A549 (cell line): ENCODE data around the gene GPR15. TPM values are rescaled to one million over a fixed set of nuclear protein-coding genes. Genes with fewer than 3 reads are reported as not detected.

Source experiments
- ATAC-seq, 2 experiments: fragments of 200-7000 bp in 1 of 2; fragments of >200 bp in 1 of 2; cut with Nextera tagmentation in 1 of 2; cut with Tn5 transposase in 1 of 2; 3 replicates each; pipeline versions ENCODE4 v1.8.0 to v1.9.1; 2018 to 2020; ENCODE audit warnings: mild to moderate bottlenecking in 1 of 2, moderate library complexity in 1 of 2
- CTCF ChIA-PET: fragments of 300-600 bp; sonication (Branson Sonifier 250); formaldehyde crosslinking; extraction: SDS; loops from one replicate; lab custom pipeline; 2021; ENCODE audit warnings: antibody characterized with exemption, inconsistent platforms; lab: Yijun Ruan, JAX
- POLR2A ChIA-PET: fragments of 350-600 bp; formaldehyde crosslinking; extraction: SDS; loops from one replicate; lab custom pipeline; 2021; ENCODE audit warnings: antibody characterized with exemption, inconsistent platforms; lab: Yijun Ruan, JAX
- DNase-seq, 2 experiments: peaks; one replicate each; pipeline versions ENCODE4 v3.0.0 to v3.0.0-alpha.2; 2011 to 2016; ENCODE audit warnings: low read depth in 1 of 2, low spot score in 1 of 2
- FAIRE-seq: peaks from 2 replicates; lab custom pipeline; 2011; peaks lifted over from hg19 to GRCh38; lab: Jason Lieb, UNC
- H3K27ac ChIP-seq, 2 experiments: fragments of >200 bp; sonication (Bioruptor Twin); formaldehyde crosslinking; 3 replicates each; pipeline ENCODE4 v1.5.1; 2016 to 2017
- H3K4me1 ChIP-seq: fragments of >200 bp; sonication (Bioruptor Twin); formaldehyde crosslinking; 3 replicates; pipeline ENCODE4 v1.6.1; 2016
- H3K4me2 ChIP-seq: fragments of >200 bp; sonication (Bioruptor Twin); formaldehyde crosslinking; 3 replicates; pipeline ENCODE4 v1.6.1; 2016
- H3K4me3 ChIP-seq: fragments of >200 bp; sonication (Bioruptor Twin); formaldehyde crosslinking; 3 replicates; pipeline ENCODE4 v1.5.1; 2016
- H3K9me3 ChIP-seq: fragments of >200 bp; sonication (Bioruptor Twin); formaldehyde crosslinking; 3 replicates; pipeline ENCODE4 v1.6.1; 2016
- BCL3 ChIP-seq: fragments of >200 bp; sonication (Bioruptor Twin); formaldehyde crosslinking; IDR thresholded peaks from 3 replicates; pipeline ENCODE4 v1.6.1; 2016
- BHLHE40 ChIP-seq: IDR thresholded peaks from 2 replicates; pipeline ENCODE4 v1.6.1; 2012; ENCODE audit warnings: low read depth, low read length, inconsistent platforms
- CBX8 ChIP-seq: fragments of 200-600 bp; sonication (generic); IDR thresholded peaks from 2 replicates; pipeline ENCODE4 v1.6.1; 2016
- CTCF ChIP-seq: fragments of >200 bp; sonication (Bioruptor Twin); formaldehyde crosslinking; IDR thresholded peaks from 3 replicates; pipeline ENCODE4 v1.5.1; 2016
- E2F6 ChIP-seq: IDR thresholded peaks from 2 replicates; pipeline ENCODE4 v1.6.1; 2012; ENCODE audit warnings: low read depth, borderline replicate concordance
- ELK1 ChIP-seq: fragments of 150-350 bp; IDR thresholded peaks from 2 replicates; pipeline ENCODE4 v1.6.1; 2014; ENCODE audit warnings: low read depth, mild to moderate bottlenecking, low read length
- EP300 ChIP-seq, 2 experiments: fragments of >200 bp; sonication (Bioruptor Twin); formaldehyde crosslinking; IDR thresholded peaks; 2 replicates in 1 of 2; 3 replicates in 1 of 2; pipeline ENCODE4 v1.6.1; 2016 to 2017
- GATA3 ChIP-seq: IDR thresholded peaks from 2 replicates; pipeline ENCODE4 v1.6.1; 2012; ENCODE audit warnings: borderline replicate concordance
- HDAC2 ChIP-seq: fragments of 200-600 bp; sonication (generic); IDR thresholded peaks from 2 replicates; pipeline ENCODE4 v1.6.1; 2016
- HMGXB4 ChIP-seq: fragments of 250-450 bp; sonication (Bioruptor Pico); IDR thresholded peaks from 2 replicates; pipeline ENCODE4 v1.5.0; 2021; ENCODE audit warnings: mild to moderate bottlenecking, moderate library complexity, borderline replicate concordance
- HOXB5 ChIP-seq: fragments of 250-450 bp; sonication (Bioruptor Pico); IDR thresholded peaks from 2 replicates; pipeline ENCODE4 v1.5.0; 2020; ENCODE audit warnings: mild to moderate bottlenecking, moderate library complexity
- JUN ChIP-seq, 2 experiments: fragments of >200 bp; sonication (Bioruptor Twin); formaldehyde crosslinking; IDR thresholded peaks; 2 replicates in 1 of 2; 3 replicates in 1 of 2; pipeline ENCODE4 v1.6.1; 2016 to 2017
- JUNB ChIP-seq: fragments of >200 bp; sonication (Bioruptor Twin); formaldehyde crosslinking; IDR thresholded peaks from 2 replicates; pipeline ENCODE4 v1.6.1; 2016
- KDM5A ChIP-seq: fragments of 200-600 bp; sonication (generic); IDR thresholded peaks from 2 replicates; pipeline ENCODE4 v1.6.1; 2016; ENCODE audit warnings: antibody characterized with exemption, mild to moderate bottlenecking
- MYC ChIP-seq: IDR thresholded peaks from 2 replicates; pipeline ENCODE4 v1.6.1; 2012; ENCODE audit warnings: mild to moderate bottlenecking, inconsistent platforms, low read length, improper control_type of control experiment, borderline replicate concordance
- PBX3 ChIP-seq: IDR thresholded peaks from 2 replicates; pipeline ENCODE4 v1.6.1; 2012
- POLR2A ChIP-seq: IDR thresholded peaks from 2 replicates; pipeline ENCODE4 v1.6.1; 2012; ENCODE audit warnings: mild to moderate bottlenecking, low read length
- POLR2AphosphoS2 ChIP-seq: conservative IDR thresholded peaks from 2 replicates; pipeline ENCODE4 v1.6.1; 2012; ENCODE audit warnings: low read length, improper control_type of control experiment, inconsistent platforms
- RCOR1 ChIP-seq: fragments of 150-350 bp; IDR thresholded peaks from 2 replicates; pipeline ENCODE4 v1.6.1; 2014; ENCODE audit warnings: antibody characterized with exemption, low read length, low read depth
- RNF2 ChIP-seq: fragments of 200-600 bp; sonication (generic); IDR thresholded peaks from 2 replicates; pipeline ENCODE4 v1.6.1; 2016; ENCODE audit warnings: low read depth, mild to moderate bottlenecking, antibody characterized with exemption, moderate library complexity, borderline replicate concordance
- SMC3 ChIP-seq: fragments of >200 bp; sonication (Bioruptor Twin); formaldehyde crosslinking; IDR thresholded peaks from 3 replicates; pipeline ENCODE4 v1.6.1; 2018; ENCODE audit warnings: inconsistent platforms
- SREBF2 ChIP-seq: fragments of 450-650 bp; IDR thresholded peaks from 2 replicates; pipeline ENCODE4 v1.6.1; 2014; ENCODE audit warnings: mild to moderate bottlenecking, moderate library complexity
- ZFP36 ChIP-seq: fragments of 450-650 bp; IDR thresholded peaks from 2 replicates; pipeline ENCODE4 v1.6.1; 2014; ENCODE audit warnings: borderline replicate concordance; ENCODE audit not compliant: partially characterized antibody
- ZNF302 ChIP-seq: fragments of 250-450 bp; sonication (Bioruptor Pico); IDR thresholded peaks from 2 replicates; pipeline ENCODE4 v1.9.0; 2021; ENCODE audit warnings: inconsistent platforms, mild to moderate bottlenecking, moderate library complexity
- WGBS: methylation state at CpG from one replicate; pipeline ENCODE4 v1.1.6; 2017; ENCODE audit errors: missing lambda C conversion rate; 5-methylcytosine and 5-hydroxymethylcytosine counted together
- polyA plus RNA-seq, 4 experiments: library from polyadenylated mRNA; depleted of rRNA in 3 of 4; stranded (reverse); fragments of >200 nt; fragmentation: RNase III in 1 of 4; extraction: RNeasy Plus Mini Kit Qiagen cat#74134 plus additional on column Dnase treatment in 1 of 4; gene quantifications; 2 replicates in 3 of 4; 3 replicates in 1 of 4; pipeline ENCODE4 v1.2.3, GENCODE V29; 2011 to 2017

Gene GPR15
- polyA plus RNA-seq, 2 of the 4 experiments (the other 2 are of a cell fraction) = not detected

- no peak for ATAC-seq
Observed at GRCh38 chr3:98548544-98548943, 16.8 kb downstream of the GPR15 start.

GRCh38 chr3:98550833-98551232 is 19.1 kb downstream of the GPR15 start:
- POLR2A ChIA-PET = no interaction called here
- no peak overlapping the region for H3K4me3 ChIP-seq
- no peak overlapping the region for H3K4me2 ChIP-seq
- H3K4me1 ChIP-seq = no peaks in the 10 kb centered on the region
- no peak for ATAC-seq
- H3K27ac ChIP-seq = no peak overlapping the region
- TF ChIP-seq SREBF2 (no peak), ZFP36 (no peak), CBX8 (no peak), HDAC2 (no peak), JUN (IDR thresholded peaks at IDR 0.05) (no peak), ELK1 (no peak), RNF2 (no peak), POLR2AphosphoS2 (no peak), HOXB5 (CRISPR knock-in tag) (no peak), MYC (no peak), KDM5A (no peak), PBX3 (no peak), BCL3 (no peak), ZNF302 (no peak), JUNB (no peak), EP300 (IDR thresholded peaks at IDR 0.05) (no peak), RCOR1 (no peak), CTCF (no peak)
- no peaks in the 10 kb centered on the region for H3K9me3 ChIP-seq
- WGBS = 32% methylated on average over 3 of the region's 3 CpGs
- FAIRE-seq = no peak
- CTCF ChIA-PET = interaction anchor here (0.6 to 0.8 kb wide), 2 partner anchors 14 to 46 kb away, joined by 3 read pairs; no protein-coding TSS in a partner anchor
- DNase-seq = no peak

More at GRCh38 chr3:98548544-98548943, 16.8 kb downstream of the GPR15 start:
- Histone ChIP-seq H3K4me2 (no peak overlapping the region), H3K27ac (no peak overlapping the region), H3K4me3 (no peak overlapping the region), H3K9me3 (no peaks in the 10 kb centered on the region), H3K4me1 (no peaks in the 10 kb centered on the region)
- POLR2A ChIA-PET = no interaction called here
- CTCF ChIA-PET = no interaction called here
- FAIRE-seq (no peak), DNase-seq (no peak)
- 63% methylated on average over 5 of the region's 5 CpGs for WGBS
- TF ChIP-seq SMC3 (no peak), GATA3 (no peak), HMGXB4 (CRISPR knock-in tag) (no peak), POLR2A (no peak), BHLHE40 (no peak), E2F6 (no peak)
- TF ChIP-seq, all 56 proteins: peak for 0
